HEK293 (cell line): ENCODE measurements around the gene MED28.

Source experiments
- CTCF ChIA-PET: fragments of 350-600 bp; formaldehyde crosslinking; extraction: SDS; loops from one replicate; lab custom pipeline; 2021; ENCODE audit warnings: antibody characterized with exemption; lab: Yijun Ruan, JAX
- POLR2A ChIA-PET: fragments of 300-600 bp; formaldehyde crosslinking; extraction: SDS; loops from one replicate; lab custom pipeline; 2020; ENCODE audit warnings: antibody characterized with exemption, inconsistent platforms; lab: Yijun Ruan, JAX
- H3K27ac ChIP-seq: fragments of 200-500 bp; sonication (Bioruptor generic); 2 replicates; pipeline ENCODE4 v1.5.1; 2014; ENCODE audit warnings: low read depth, low read length, control low read depth, inconsistent platforms; ENCODE audit errors: extremely low read depth
- H3K36me3 ChIP-seq, 2 experiments: fragments of 200-500 bp in 1 of 2; sonication (Bioruptor generic) in 1 of 2; 1 replicate in 1 of 2; 2 replicates in 1 of 2; pipeline ENCODE4 v1.5.1; 2014 to 2017; ENCODE audit warnings: inconsistent platforms in 2 of 2, low read length in 2 of 2; ENCODE audit not compliant: control insufficient read depth in 2 of 2, insufficient read depth in 1 of 2
- H3K4me1 ChIP-seq: fragments of 200-500 bp; sonication (Bioruptor generic); 2 replicates; pipeline ENCODE4 v1.5.1; 2014; ENCODE audit warnings: mild to moderate bottlenecking, low read length, inconsistent platforms; ENCODE audit not compliant: control insufficient read depth, insufficient read depth
- H3K4me3 ChIP-seq: 2 replicates; pipeline ENCODE4 v1.5.1; 2011; ENCODE audit warnings: low read depth, mild to moderate bottlenecking, control low read depth, low read length, moderate library complexity
- H3K9me3 ChIP-seq: fragments of 200-500 bp; sonication (Bioruptor generic); 2 replicates; pipeline ENCODE4 v1.5.1; 2014; ENCODE audit warnings: low read depth, low read length, inconsistent platforms; ENCODE audit not compliant: control insufficient read depth, insufficient read depth
- BCL6B ChIP-seq: fragments of 450-650 bp; formaldehyde crosslinking; IDR thresholded peaks from 2 replicates; pipeline ENCODE4 v1.5.1; 2017; ENCODE audit warnings: missing biosample characterization, missing genetic modification characterization
- KLF8 ChIP-seq: fragments of 450-650 bp; formaldehyde crosslinking; IDR thresholded peaks from 2 replicates; pipeline ENCODE4 v1.5.1; 2016; ENCODE audit warnings: missing biosample characterization, missing genetic modification characterization
- SP3 ChIP-seq: fragments of 450-650 bp; formaldehyde crosslinking; IDR thresholded peaks from 2 replicates; pipeline ENCODE4 v1.5.1; 2016; ENCODE audit warnings: missing biosample characterization, missing genetic modification characterization
- TRIM28 ChIP-seq: IDR thresholded peaks from 2 replicates; pipeline ENCODE4 v1.6.1; 2011; ENCODE audit warnings: low read length, control low read depth, borderline replicate concordance
- ZFP41 ChIP-seq: fragments of 450-650 bp; formaldehyde crosslinking; IDR thresholded peaks from 2 replicates; pipeline ENCODE4 v1.5.1; 2016; ENCODE audit warnings: missing biosample characterization, missing genetic modification characterization, borderline replicate concordance
- ZIC2 ChIP-seq: fragments of 450-650 bp; formaldehyde crosslinking; IDR thresholded peaks from 2 replicates; pipeline ENCODE4 v1.5.1; 2016; ENCODE audit warnings: missing biosample characterization, missing genetic modification characterization
- ZNF302 ChIP-seq: fragments of 450-650 bp; formaldehyde crosslinking; IDR thresholded peaks from 2 replicates; pipeline ENCODE4 v1.5.1; 2016; ENCODE audit warnings: missing biosample characterization, missing genetic modification characterization, low read depth
- ZNF341 ChIP-seq: fragments of 450-650 bp; formaldehyde crosslinking; IDR thresholded peaks from 2 replicates; pipeline ENCODE4; 2016; ENCODE audit warnings: low read depth, missing biosample characterization, missing genetic modification characterization
- ZNF354C ChIP-seq: fragments of 450-650 bp; formaldehyde crosslinking; IDR thresholded peaks from 2 replicates; pipeline ENCODE4 v1.5.1; 2016; ENCODE audit warnings: missing biosample characterization, missing genetic modification characterization, low read depth, borderline replicate concordance
- ZNF510 ChIP-seq: fragments of 450-650 bp; formaldehyde crosslinking; IDR thresholded peaks from 2 replicates; pipeline ENCODE4 v1.5.1; 2018; ENCODE audit warnings: mild to moderate bottlenecking, missing genetic modification characterization, missing biosample characterization; ENCODE audit not compliant: insufficient replicate concordance
- ZNF514 ChIP-seq: fragments of 450-650 bp; formaldehyde crosslinking; IDR thresholded peaks from 2 replicates; pipeline ENCODE4 v1.5.1; 2016; ENCODE audit warnings: missing biosample characterization, missing genetic modification characterization
- ZNF555 ChIP-seq: fragments of 450-650 bp; formaldehyde crosslinking; conservative IDR thresholded peaks from 2 replicates; pipeline ENCODE4 v1.5.1; 2017; ENCODE audit warnings: missing biosample characterization, mild to moderate bottlenecking, missing genetic modification characterization, inconsistent platforms
- ZNF585B ChIP-seq: fragments of 450-650 bp; formaldehyde crosslinking; IDR thresholded peaks from 2 replicates; pipeline ENCODE4 v1.5.1; 2016; ENCODE audit warnings: missing biosample characterization, missing genetic modification characterization
- ZNF621 ChIP-seq: fragments of 450-650 bp; formaldehyde crosslinking; IDR thresholded peaks from 2 replicates; pipeline ENCODE4 v1.5.1; 2017; ENCODE audit warnings: missing biosample characterization, missing genetic modification characterization
- ZNF654 ChIP-seq: fragments of 450-650 bp; formaldehyde crosslinking; IDR thresholded peaks from 2 replicates; pipeline ENCODE4 v1.5.1; 2016; ENCODE audit warnings: low read depth, missing biosample characterization, missing genetic modification characterization
- ZNF670 ChIP-seq: fragments of 450-650 bp; formaldehyde crosslinking; IDR thresholded peaks from 2 replicates; pipeline ENCODE4 v1.5.1; 2016; ENCODE audit warnings: missing biosample characterization, missing genetic modification characterization, low read depth
- ZNF677 ChIP-seq: fragments of 450-650 bp; IDR thresholded peaks from 2 replicates; pipeline ENCODE4 v1.5.0; 2018; ENCODE audit warnings: missing biosample characterization, mild to moderate bottlenecking, missing genetic modification characterization, moderate library complexity
- ZNF768 ChIP-seq: fragments of 450-650 bp; formaldehyde crosslinking; IDR thresholded peaks from 2 replicates; pipeline ENCODE4 v1.5.1; 2018; ENCODE audit warnings: missing biosample characterization, mild to moderate bottlenecking, missing genetic modification characterization
- ZNF791 ChIP-seq: fragments of 450-650 bp; formaldehyde crosslinking; IDR thresholded peaks from 2 replicates; pipeline ENCODE4 v1.5.1; 2016; ENCODE audit warnings: missing biosample characterization, missing genetic modification characterization
- ZSCAN23 ChIP-seq: fragments of 450-650 bp; formaldehyde crosslinking; IDR thresholded peaks from 2 replicates; pipeline ENCODE4 v1.5.1; 2016; ENCODE audit warnings: missing biosample characterization, missing genetic modification characterization
- TF ChIP-seq, protein P1 (sequence below): fragments of 450-650 bp; formaldehyde crosslinking; IDR thresholded peaks from 2 replicates; pipeline ENCODE4 v1.5.1; 2016; ENCODE audit warnings: missing biosample characterization, missing genetic modification characterization
- TF ChIP-seq, protein P2 (sequence below): fragments of 450-650 bp; formaldehyde crosslinking; IDR thresholded peaks from 2 replicates; pipeline ENCODE4 v1.5.1; 2017; ENCODE audit warnings: missing biosample characterization, missing genetic modification characterization
- TF ChIP-seq, protein P3 (sequence below): fragments of 450-650 bp; formaldehyde crosslinking; IDR thresholded peaks from 2 replicates; pipeline ENCODE4 v1.5.1; 2016; ENCODE audit warnings: missing biosample characterization, missing genetic modification characterization

The MED28 gene

GRCh38 chr4:17584521-17585213 lies 29.8 kb upstream of the MED28 start:
- H3K36me3 ChIP-seq: peaks cover 0 to 97% of the 10 kb centered on the region in 2 experiments; a peak in 2 of 3 replicates
- POLR2A ChIA-PET: no interaction called here

DNA sequence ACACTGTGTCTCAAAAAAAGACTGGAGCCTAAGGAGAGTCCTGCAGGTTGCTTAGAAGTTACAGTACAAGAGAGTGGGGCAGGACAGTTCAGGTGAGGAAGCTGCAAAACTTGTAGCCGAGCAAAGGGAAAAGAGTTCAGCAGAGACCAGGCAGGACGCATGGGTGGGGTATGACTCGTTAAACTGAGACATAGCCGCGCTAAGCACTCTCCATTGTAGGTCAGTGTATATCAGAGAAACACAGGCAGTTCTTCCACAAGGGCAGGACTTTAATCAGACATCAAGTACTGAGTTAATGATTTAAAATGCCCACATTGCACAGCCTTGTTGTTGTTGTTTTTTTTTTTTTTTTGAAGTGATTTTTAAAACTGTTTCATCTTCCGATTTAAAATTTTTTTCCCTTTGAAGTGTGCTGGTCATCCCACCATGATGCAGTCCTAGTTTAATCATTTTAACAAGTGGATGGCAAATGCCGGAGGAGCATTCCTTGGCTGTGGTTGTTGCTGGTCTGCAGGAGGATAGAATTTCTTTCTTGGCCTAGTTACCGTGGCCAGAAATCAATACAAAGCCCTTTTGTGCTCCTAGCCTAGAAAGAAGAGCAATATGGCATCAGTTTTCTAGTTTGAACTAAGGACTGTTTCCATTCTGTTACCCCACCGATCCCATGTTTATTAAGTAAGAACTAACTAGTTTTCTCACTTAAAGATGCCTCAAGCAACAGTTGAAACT lies 27.2 kb upstream of the MED28 start:
- no peak overlapping the region for H3K4me3 ChIP-seq
- no peaks in the 10 kb centered on the region for H3K9me3 ChIP-seq
- ChIA-PET POLR2A (no interaction called here), CTCF (no interaction called here)
- H3K36me3 ChIP-seq: peaks cover 0 to 89% of the 10 kb centered on the region in 2 experiments; a peak in 2 of 3 replicates
- TF ChIP-seq ZNF302 (tag by site-specific recombination) (no peak), ZNF621 (tag by site-specific recombination) (no peak), ZNF677 (tag by site-specific recombination) (no peak), ZSCAN23 (tag by site-specific recombination) (no peak), ZFP41 (tag by site-specific recombination) (no peak), ZNF510 (no peak), BCL6B (tag by site-specific recombination) (no peak), ZIC2 (no peak), TRIM28 (no peak), ZNF670 (tag by site-specific recombination) (no peak)
- TF ChIP-seq, protein P1, sequence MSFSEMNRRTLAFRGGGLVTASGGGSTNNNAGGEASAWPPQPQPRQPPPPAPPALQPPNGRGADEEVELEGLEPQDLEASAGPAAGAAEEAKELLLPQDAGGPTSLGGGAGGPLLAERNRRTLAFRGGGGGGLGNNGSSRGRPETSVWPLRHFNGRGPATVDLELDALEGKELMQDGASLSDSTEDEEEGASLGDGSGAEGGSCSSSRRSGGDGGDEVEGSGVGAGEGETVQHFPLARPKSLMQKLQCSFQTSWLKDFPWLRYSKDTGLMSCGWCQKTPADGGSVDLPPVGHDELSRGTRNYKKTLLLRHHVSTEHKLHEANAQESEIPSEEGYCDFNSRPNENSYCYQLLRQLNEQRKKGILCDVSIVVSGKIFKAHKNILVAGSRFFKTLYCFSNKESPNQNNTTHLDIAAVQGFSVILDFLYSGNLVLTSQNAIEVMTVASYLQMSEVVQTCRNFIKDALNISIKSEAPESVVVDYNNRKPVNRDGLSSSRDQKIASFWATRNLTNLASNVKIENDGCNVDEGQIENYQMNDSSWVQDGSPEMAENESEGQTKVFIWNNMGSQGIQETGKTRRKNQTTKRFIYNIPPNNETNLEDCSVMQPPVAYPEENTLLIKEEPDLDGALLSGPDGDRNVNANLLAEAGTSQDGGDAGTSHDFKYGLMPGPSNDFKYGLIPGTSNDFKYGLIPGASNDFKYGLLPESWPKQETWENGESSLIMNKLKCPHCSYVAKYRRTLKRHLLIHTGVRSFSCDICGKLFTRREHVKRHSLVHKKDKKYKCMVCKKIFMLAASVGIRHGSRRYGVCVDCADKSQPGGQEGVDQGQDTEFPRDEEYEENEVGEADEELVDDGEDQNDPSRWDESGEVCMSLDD (tag by site-specific recombination): no peak
- no peaks in the 10 kb centered on the region for H3K4me1 ChIP-seq
- no peak overlapping the region for H3K27ac ChIP-seq

More at GRCh38 chr4:17584521-17585213, 29.8 kb upstream of the MED28 start:
- Histone ChIP-seq H3K4me1 (no peaks in the 10 kb centered on the region), H3K27ac (no peak overlapping the region), H3K9me3 (no peaks in the 10 kb centered on the region), H3K4me3 (no peak overlapping the region)
- TF ChIP-seq, protein P2, sequence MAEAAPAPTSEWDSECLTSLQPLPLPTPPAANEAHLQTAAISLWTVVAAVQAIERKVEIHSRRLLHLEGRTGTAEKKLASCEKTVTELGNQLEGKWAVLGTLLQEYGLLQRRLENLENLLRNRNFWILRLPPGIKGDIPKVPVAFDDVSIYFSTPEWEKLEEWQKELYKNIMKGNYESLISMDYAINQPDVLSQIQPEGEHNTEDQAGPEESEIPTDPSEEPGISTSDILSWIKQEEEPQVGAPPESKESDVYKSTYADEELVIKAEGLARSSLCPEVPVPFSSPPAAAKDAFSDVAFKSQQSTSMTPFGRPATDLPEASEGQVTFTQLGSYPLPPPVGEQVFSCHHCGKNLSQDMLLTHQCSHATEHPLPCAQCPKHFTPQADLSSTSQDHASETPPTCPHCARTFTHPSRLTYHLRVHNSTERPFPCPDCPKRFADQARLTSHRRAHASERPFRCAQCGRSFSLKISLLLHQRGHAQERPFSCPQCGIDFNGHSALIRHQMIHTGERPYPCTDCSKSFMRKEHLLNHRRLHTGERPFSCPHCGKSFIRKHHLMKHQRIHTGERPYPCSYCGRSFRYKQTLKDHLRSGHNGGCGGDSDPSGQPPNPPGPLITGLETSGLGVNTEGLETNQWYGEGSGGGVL (tag by site-specific recombination): no peak
- TF ChIP-seq ZNF354C (no peak), ZNF768 (tag by site-specific recombination) (no peak)
- CTCF ChIA-PET: interaction anchor here (0.9 kb wide), 1 partner anchor 51 kb away, joined by 5 read pairs; no protein-coding TSS in a partner anchor

- POLR2A ChIA-PET: no interaction called here
- peaks cover 0 to 82% of the 10 kb centered on the region in 2 experiments; a peak in 2 of 3 replicates for H3K36me3 ChIP-seq
- H3K9me3 ChIP-seq: no peaks in the 10 kb centered on the region
- H3K27ac ChIP-seq: no peak overlapping the region
- H3K4me1 ChIP-seq: no peaks in the 10 kb centered on the region
- no peak overlapping the region for H3K4me3 ChIP-seq
- CTCF ChIA-PET: interaction anchor here (1.1 kb wide), 1 partner anchor 1029 kb away, joined by 3 read pairs; no protein-coding TSS in a partner anchor
- TF ChIP-seq ZNF555 (no peak), SP3 (no peak), ZNF585B (tag by site-specific recombination) (no peak), ZNF791 (tag by site-specific recombination) (no peak), KLF8 (tag by site-specific recombination) (no peak), ZNF654 (no peak), ZNF514 (tag by site-specific recombination) (no peak), ZNF302 (tag by site-specific recombination) (no peak), ZNF341 (no peak)
- TF ChIP-seq, protein P3, sequence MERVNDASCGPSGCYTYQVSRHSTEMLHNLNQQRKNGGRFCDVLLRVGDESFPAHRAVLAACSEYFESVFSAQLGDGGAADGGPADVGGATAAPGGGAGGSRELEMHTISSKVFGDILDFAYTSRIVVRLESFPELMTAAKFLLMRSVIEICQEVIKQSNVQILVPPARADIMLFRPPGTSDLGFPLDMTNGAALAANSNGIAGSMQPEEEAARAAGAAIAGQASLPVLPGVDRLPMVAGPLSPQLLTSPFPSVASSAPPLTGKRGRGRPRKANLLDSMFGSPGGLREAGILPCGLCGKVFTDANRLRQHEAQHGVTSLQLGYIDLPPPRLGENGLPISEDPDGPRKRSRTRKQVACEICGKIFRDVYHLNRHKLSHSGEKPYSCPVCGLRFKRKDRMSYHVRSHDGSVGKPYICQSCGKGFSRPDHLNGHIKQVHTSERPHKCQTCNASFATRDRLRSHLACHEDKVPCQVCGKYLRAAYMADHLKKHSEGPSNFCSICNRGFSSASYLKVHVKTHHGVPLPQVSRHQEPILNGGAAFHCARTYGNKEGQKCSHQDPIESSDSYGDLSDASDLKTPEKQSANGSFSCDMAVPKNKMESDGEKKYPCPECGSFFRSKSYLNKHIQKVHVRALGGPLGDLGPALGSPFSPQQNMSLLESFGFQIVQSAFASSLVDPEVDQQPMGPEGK (tag by site-specific recombination): no peak
Measured at GRCh38 chr4:17589355-17589754, 25.1 kb upstream of the MED28 start.
